CD14-positive monocyte (primary cell): ENCODE measurements around the gene SPSB1. TPM values are rescaled to one million over a fixed set of nuclear protein-coding genes. Genes with fewer than 3 reads are reported as not detected.

Experiments used
- DNase-seq, 3 donors: peaks; one replicate each; pipeline ENCODE4 v3.0.0-alpha.2; 2011 to 2022
- H2AFZ ChIP-seq: 2 replicates; pipeline ENCODE4 v1.6.0; 2012; ENCODE audit warnings: mild to moderate bottlenecking, low read depth, low read length, inconsistent platforms; ENCODE audit not compliant: insufficient read depth, poor library complexity, severe bottlenecking
- H3K27ac ChIP-seq, 2 donors: 1 replicate in 1 of 2; 2 replicates in 1 of 2; pipeline ENCODE4 v1.5.1; 2012 to 2013; ENCODE audit warnings: low read length in 2 of 2, control low read depth in 1 of 2, inconsistent platforms in 1 of 2, low read depth in 1 of 2, mild to moderate bottlenecking in 1 of 2
- H3K27me3 ChIP-seq, 2 donors: one replicate each; pipeline versions ENCODE4 v1.6.0 to v1.6.1; 2011 to 2013; ENCODE audit warnings: low read length in 2 of 2; ENCODE audit not compliant: control insufficient read depth in 2 of 2, insufficient read depth in 2 of 2
- H3K36me3 ChIP-seq, 2 donors: replicated peaks in 1 of 2; 1 replicate in 1 of 2; 2 replicates in 1 of 2; pipeline versions ENCODE4 v1.5.1 to v1.6.1; 2012 to 2013; ENCODE audit warnings: low read length in 2 of 2, control low read depth in 1 of 2, inconsistent platforms in 1 of 2, mild to moderate bottlenecking in 1 of 2; ENCODE audit not compliant: insufficient read depth in 2 of 2, control insufficient read depth in 1 of 2
- H3K4me1 ChIP-seq, 2 donors: 1 replicate in 1 of 2; 2 replicates in 1 of 2; pipeline versions ENCODE4 v1.5.1 to v1.6.1; 2012 to 2013; ENCODE audit warnings: low read length in 2 of 2, control low read depth in 1 of 2, inconsistent platforms in 1 of 2, mild to moderate bottlenecking in 1 of 2, moderate library complexity in 1 of 2; ENCODE audit not compliant: insufficient read depth in 2 of 2, control insufficient read depth in 1 of 2
- H3K4me2 ChIP-seq: replicated peaks from 2 replicates; pipeline ENCODE3; 2012; ENCODE audit warnings: low read length, moderate library complexity, mild to moderate bottlenecking; ENCODE audit not compliant: poor library complexity, severe bottlenecking; ENCODE audit errors: extremely low read depth
- H3K4me3 ChIP-seq, 3 experiments: fragments of 200-600 bp in 1 of 3; sonication (generic) in 1 of 3; replicated peaks in 1 of 3; 1 replicate in 2 of 3; 2 replicates in 1 of 3; pipeline ENCODE4 v1.5.1; 2011 to 2013; ENCODE audit warnings: low read length in 3 of 3, mild to moderate bottlenecking in 3 of 3, control low read depth in 2 of 3, low read depth in 2 of 3, inconsistent platforms in 1 of 3, moderate library complexity in 1 of 3
- H3K79me2 ChIP-seq: 2 replicates; pipeline ENCODE4 v1.6.0; 2012; ENCODE audit warnings: mild to moderate bottlenecking, control low read depth, inconsistent platforms, low read length, moderate library complexity; ENCODE audit not compliant: insufficient read depth
- H3K9ac ChIP-seq: 2 replicates; pipeline ENCODE4 v1.6.0; 2017; ENCODE audit warnings: low read length, mild to moderate bottlenecking; ENCODE audit not compliant: insufficient read depth, poor library complexity, severe bottlenecking
- H3K9me3 ChIP-seq, 2 donors: replicated peaks in 1 of 2; 1 replicate in 1 of 2; 2 replicates in 1 of 2; pipeline versions ENCODE4 v1.5.1 to v1.6.1; 2012 to 2013; ENCODE audit warnings: low read length in 2 of 2, control low read depth in 1 of 2; ENCODE audit not compliant: control insufficient read depth in 1 of 2, insufficient read depth in 1 of 2
- H4K20me1 ChIP-seq: 2 replicates; pipeline ENCODE4 v1.6.0; 2012; ENCODE audit warnings: mild to moderate bottlenecking, low read length, control low read depth, moderate library complexity; ENCODE audit not compliant: insufficient read depth
- H3K27ac Mint-ChIP-seq, 7 donors: one replicate each; pipeline ENCODE4 v1.8.0; 2020; ENCODE audit warnings: mild to moderate bottlenecking in 7 of 7, mixed read lengths in 7 of 7, moderate library complexity in 6 of 7, inconsistent platforms in 2 of 7
- H3K27me3 Mint-ChIP-seq, 3 donors: one replicate each; pipeline ENCODE4 v1.8.0; 2021 to 2022; ENCODE audit warnings: low read depth in 3 of 3, mild to moderate bottlenecking in 3 of 3, mixed read lengths in 3 of 3, moderate library complexity in 3 of 3, inconsistent platforms in 1 of 3
- H3K36me3 Mint-ChIP-seq, 2 donors: one replicate each; pipeline ENCODE4 v1.8.0; 2020; ENCODE audit warnings: mixed read lengths in 2 of 2, inconsistent platforms in 1 of 2, mild to moderate bottlenecking in 1 of 2
- H3K4me1 Mint-ChIP-seq: one replicate; pipeline ENCODE4 v1.8.0; 2020; ENCODE audit warnings: mild to moderate bottlenecking, mixed read lengths
- H3K4me3 Mint-ChIP-seq, 2 donors: one replicate each; pipeline ENCODE4 v1.8.0; 2020; ENCODE audit warnings: mild to moderate bottlenecking in 2 of 2, mixed read lengths in 2 of 2, moderate library complexity in 1 of 2
- H3K9me3 Mint-ChIP-seq, 7 donors: one replicate each; pipeline ENCODE4 v1.8.0; 2020 to 2022; ENCODE audit warnings: mixed read lengths in 7 of 7, mild to moderate bottlenecking in 6 of 7, moderate library complexity in 6 of 7, inconsistent platforms in 2 of 7
- WGBS: methylation state at CpG from one replicate; pipeline ENCODE4 v1.1.5; 2013; ENCODE audit warnings: missing lambda C conversion rate; ENCODE audit not compliant: insufficient coverage; 5-methylcytosine and 5-hydroxymethylcytosine counted together
- intact Hi-C, 2 donors: fragments of 100-400 bp; cut with micrococcal nuclease; formaldehyde crosslinking; loops; one replicate each; pipeline versions ENCODE4 v1.15.0 to v1.15.1; 2023
- polyA plus RNA-seq, 3 donors: library from polyadenylated mRNA; depleted of rRNA in 1 of 3; unstranded in 2 of 3; stranded (reverse) in 1 of 3; fragments of 300-500 nt in 2 of 3; fragments of >200 nt in 1 of 3; fragmentation: Illumina TruSeq in 2 of 3; gene quantifications; 1 replicate in 2 of 3; 2 replicates in 1 of 3; pipeline ENCODE4 v1.2.3, GENCODE V29; 2012 to 2021
- TF ChIP-seq, protein P1 (sequence below): fragments of 200-600 bp; IDR thresholded peaks from one replicate; pipeline ENCODE4 v1.8.0; 2022; ENCODE audit warnings: antibody characterized with exemption, mild to moderate bottlenecking

Gene SPSB1
- polyA plus RNA-seq, 3 donors, result 0.15 to 1.2 (median 0.29) TPM

DNA sequence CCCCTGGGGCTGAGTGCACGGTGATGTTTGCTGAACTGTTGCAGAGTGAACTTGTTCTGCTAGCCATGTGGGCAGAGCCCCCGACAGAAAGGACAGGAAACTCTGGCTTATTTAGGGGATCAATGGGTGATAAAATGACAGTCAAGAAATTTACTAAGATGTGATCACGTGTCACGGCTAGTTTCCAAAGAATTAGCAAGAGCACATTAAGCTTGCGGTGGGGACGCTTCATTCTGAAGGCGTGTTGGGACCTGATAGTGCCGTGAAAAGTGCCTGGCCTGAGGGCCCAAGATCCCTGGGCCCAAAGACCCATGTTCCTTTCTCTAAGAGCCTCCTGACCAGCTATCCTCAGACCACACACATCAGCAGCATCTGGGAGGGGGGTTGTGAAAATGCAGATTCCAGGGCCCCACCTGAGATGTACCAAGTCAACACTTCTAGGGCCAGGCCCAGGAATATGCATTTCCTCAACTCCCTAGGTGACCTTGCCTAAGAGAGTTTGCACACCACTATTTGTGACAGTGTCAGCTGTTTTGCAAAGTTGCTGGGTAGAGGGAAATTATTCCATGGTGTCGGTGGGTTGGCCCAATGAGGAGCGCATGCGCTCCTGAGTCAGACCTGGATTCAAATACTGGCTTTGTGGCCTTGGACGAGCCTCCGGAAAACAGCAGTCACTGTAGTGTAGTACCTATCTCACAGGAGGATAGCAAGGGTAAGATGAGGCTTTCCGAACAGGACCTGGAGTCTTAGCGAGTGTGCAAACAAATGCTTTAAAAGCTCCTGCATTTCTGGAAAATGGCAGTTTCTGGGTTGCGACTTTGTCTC lies 77.5 kb downstream of the SPSB1 start:
- 94% methylated on average over 14 of the region's 16 CpGs for WGBS
- Histone ChIP-seq H4K20me1 (no peaks in the 10 kb centered on the region), H3K27ac (no peak overlapping the region), H3K4me2 (no peak overlapping the region), H3K27me3 (no peaks in the 10 kb centered on the region), H3K9me3 (no peaks in the 10 kb centered on the region), H2AFZ (no peak overlapping the region), H3K4me1 (peaks cover 11 to 12% of the 10 kb centered on the region in 2 donors), H3K4me3 (no peak overlapping the region), H3K79me2 (no peaks in the 10 kb centered on the region), H3K36me3 (no peaks in the 10 kb centered on the region), H3K9ac (no peak overlapping the region)
- intact Hi-C loops, result no loop called here
- no peak for DNase-seq
- H3K27me3 Mint-ChIP-seq, result peaks cover 6 to 13% (median 13%) of the 10 kb centered on the region in 3 donors
- H3K4me3 Mint-ChIP-seq, result no peak overlapping the region
- TF ChIP-seq, protein P1, sequence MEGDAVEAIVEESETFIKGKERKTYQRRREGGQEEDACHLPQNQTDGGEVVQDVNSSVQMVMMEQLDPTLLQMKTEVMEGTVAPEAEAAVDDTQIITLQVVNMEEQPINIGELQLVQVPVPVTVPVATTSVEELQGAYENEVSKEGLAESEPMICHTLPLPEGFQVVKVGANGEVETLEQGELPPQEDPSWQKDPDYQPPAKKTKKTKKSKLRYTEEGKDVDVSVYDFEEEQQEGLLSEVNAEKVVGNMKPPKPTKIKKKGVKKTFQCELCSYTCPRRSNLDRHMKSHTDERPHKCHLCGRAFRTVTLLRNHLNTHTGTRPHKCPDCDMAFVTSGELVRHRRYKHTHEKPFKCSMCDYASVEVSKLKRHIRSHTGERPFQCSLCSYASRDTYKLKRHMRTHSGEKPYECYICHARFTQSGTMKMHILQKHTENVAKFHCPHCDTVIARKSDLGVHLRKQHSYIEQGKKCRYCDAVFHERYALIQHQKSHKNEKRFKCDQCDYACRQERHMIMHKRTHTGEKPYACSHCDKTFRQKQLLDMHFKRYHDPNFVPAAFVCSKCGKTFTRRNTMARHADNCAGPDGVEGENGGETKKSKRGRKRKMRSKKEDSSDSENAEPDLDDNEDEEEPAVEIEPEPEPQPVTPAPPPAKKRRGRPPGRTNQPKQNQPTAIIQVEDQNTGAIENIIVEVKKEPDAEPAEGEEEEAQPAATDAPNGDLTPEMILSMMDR, result no peak
- no peaks in the 10 kb centered on the region for H3K9me3 Mint-ChIP-seq
- no peaks in the 10 kb centered on the region for H3K36me3 Mint-ChIP-seq
- no peak overlapping the region for H3K27ac Mint-ChIP-seq
- H3K4me1 Mint-ChIP-seq, result peaks cover 12% of the 10 kb centered on the region

DNA sequence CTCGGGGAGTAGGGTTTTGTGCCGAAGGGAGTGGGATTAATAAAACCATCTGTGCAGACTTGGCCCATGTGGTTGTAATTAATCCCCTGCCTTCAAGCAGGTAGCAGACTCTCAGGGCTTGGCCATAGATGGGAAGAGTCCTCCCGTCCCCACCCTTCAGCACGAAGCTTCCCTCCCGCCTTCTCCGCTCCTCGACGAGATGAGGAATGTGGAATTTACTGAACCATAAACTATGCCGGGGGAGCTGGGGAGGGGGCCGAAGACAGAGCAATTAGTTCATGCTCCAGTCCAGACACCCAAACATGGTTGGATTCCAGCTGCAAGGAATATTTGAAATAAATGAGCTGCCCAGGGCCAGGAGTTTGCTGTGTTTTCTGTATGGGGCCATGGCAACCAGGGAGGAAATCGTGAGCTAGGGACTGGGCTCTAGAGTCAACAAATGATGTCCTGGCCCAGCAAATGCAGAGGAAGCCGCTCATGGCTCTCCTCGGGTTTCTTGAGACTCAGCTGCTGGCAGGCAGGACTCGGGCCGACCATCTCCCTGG lies 78.8 kb downstream of the SPSB1 start:
- Mint-ChIP-seq H3K9me3 (no peaks in the 10 kb centered on the region), H3K4me1 (peaks cover 12% of the 10 kb centered on the region), H3K27me3 (peaks cover 6 to 13% (median 12%) of the 10 kb centered on the region in 3 donors), H3K36me3 (no peaks in the 10 kb centered on the region), H3K4me3 (no peak overlapping the region), H3K27ac (no peak overlapping the region)
- DNase-seq, result no peak
- Histone ChIP-seq H3K4me3 (no peak overlapping the region), H4K20me1 (no peaks in the 10 kb centered on the region), H2AFZ (no peak overlapping the region), H3K27me3 (no peaks in the 10 kb centered on the region), H3K9ac (no peak overlapping the region), H3K4me2 (no peak overlapping the region), H3K4me1 (peaks cover 11 to 12% of the 10 kb centered on the region in 2 donors), H3K36me3 (no peaks in the 10 kb centered on the region), H3K9me3 (no peaks in the 10 kb centered on the region), H3K79me2 (no peaks in the 10 kb centered on the region), H3K27ac (no peak overlapping the region)
- intact Hi-C loops, result no loop called here
- WGBS, result 93% methylated on average over 7 of the region's 15 CpGs
- TF ChIP-seq, protein P1, result no peak
